Activated naive CD4-positive, alpha-beta T cell treated with anti-CD3 and anti-CD28 coated beads for 36 hours (primary cell): Measurements from ENCODE around the gene EMCN. TPM values are rescaled to one million over a fixed set of nuclear protein-coding genes. Genes with fewer than 3 reads are reported as not detected.
"Not testable (repeated sequence)": the region's sequence is repeated elsewhere in the genome, so short reads cannot be mapped to it uniquely, and the experiment has no call there.

Experiments
- CTCF ChIA-PET: fragments of 350-600 bp; sonication (Branson Sonifier 250); formaldehyde crosslinking; loops from one replicate; lab custom pipeline; 2021; ENCODE audit warnings: antibody characterized with exemption; lab: Charles Lee
- DNase-seq: peaks from one replicate; pipeline ENCODE4 v3.0.0-alpha.2; 2020
- H3K27ac Mint-ChIP-seq: one replicate; pipeline ENCODE4 v1.8.0; 2021; ENCODE audit warnings: mild to moderate bottlenecking, mixed read lengths
- H3K27me3 Mint-ChIP-seq: one replicate; pipeline ENCODE4 v1.8.0; 2021; ENCODE audit warnings: low read depth, mixed read lengths
- H3K36me3 Mint-ChIP-seq: one replicate; pipeline ENCODE4 v1.8.0; 2021; ENCODE audit warnings: low read depth, mixed read lengths
- H3K4me1 Mint-ChIP-seq: one replicate; pipeline ENCODE4 v1.8.0; 2021; ENCODE audit warnings: low read depth, mixed read lengths
- H3K4me3 Mint-ChIP-seq: one replicate; pipeline ENCODE4 v1.8.0; 2021; ENCODE audit warnings: mild to moderate bottlenecking, moderate library complexity, mixed read lengths
- H3K9me3 Mint-ChIP-seq: one replicate; pipeline ENCODE4 v1.8.0; 2021; ENCODE audit warnings: mixed read lengths
- intact Hi-C: fragments of 100-400 bp; cut with micrococcal nuclease; formaldehyde crosslinking; loops from one replicate; pipeline ENCODE4 v1.15.1; 2023
- total RNA-seq, 2 experiments: library from RNA; stranded (reverse); gene quantifications; one replicate each; pipeline ENCODE4 v1.2.3, GENCODE V29; 2021

Gene EMCN
- not detected for total RNA-seq

- intact Hi-C loops = no loop called here
- Mint-ChIP-seq H3K36me3 (no peaks in the 10 kb centered on the region), H3K27me3 (peaks cover 18% of the 10 kb centered on the region), H3K4me1 (no peaks in the 10 kb centered on the region), H3K9me3 (no peaks in the 10 kb centered on the region), H3K27ac (no peak within 1 kb of the TSS), H3K4me3 (no peak within 1 kb of the TSS)
- DNase-seq = no peak
- CTCF ChIA-PET = no interaction called here
Measured at GRCh38 chr4:100517864-100518341, at the start of gene EMCN. Gene EMCN (minus strand): TSS chr4:100518022. CDS start chr4:100517914, 108 bp downstream.

- peaks cover 21% of the 10 kb centered on the region for H3K4me1 Mint-ChIP-seq
- CTCF ChIA-PET = no interaction called here
- no peaks in the 10 kb centered on the region for H3K36me3 Mint-ChIP-seq
- no peak for DNase-seq
- no peak overlapping the region for H3K4me3 Mint-ChIP-seq
- intact Hi-C loops = loop anchor here (5.0 to 10.0 kb wide), 2 partner anchors 456 to 712 kb away; no protein-coding TSS in a partner anchor
- H3K27me3 Mint-ChIP-seq = peaks cover 2% of the 10 kb centered on the region
- no peak overlapping the region for H3K27ac Mint-ChIP-seq
- H3K9me3 Mint-ChIP-seq = peaks cover 2% of the 10 kb centered on the region
Measured at GRCh38 chr4:100566396-100566795, 48.6 kb upstream of the EMCN start.

GRCh38 chr4:100557306-100557705, 39.5 kb upstream of the EMCN start:
- CTCF ChIA-PET = no interaction called here

GRCh38 chr4:100555611-100556337, 38.0 kb upstream of the EMCN start:
- CTCF ChIA-PET = interaction anchor here (0.5 to 0.6 kb wide), 2 partner anchors 276 to 1051 kb away, joined by 3 read pairs; no protein-coding TSS in a partner anchor
- Mint-ChIP-seq H3K4me1 (no peaks in the 10 kb centered on the region), H3K9me3 (no peaks in the 10 kb centered on the region), H3K27ac (no peak overlapping the region), H3K4me3 (no peak overlapping the region), H3K36me3 (no peaks in the 10 kb centered on the region), H3K27me3 (no peaks in the 10 kb centered on the region)
- DNase-seq = no peak
- intact Hi-C loops = no loop called here

More at GRCh38 chr4:100557306-100557705, 39.5 kb upstream of the EMCN start:
- no peak for DNase-seq
- H3K9me3 Mint-ChIP-seq = no peaks in the 10 kb centered on the region
- H3K36me3 Mint-ChIP-seq = no peaks in the 10 kb centered on the region
- no peaks in the 10 kb centered on the region for H3K4me1 Mint-ChIP-seq
- H3K4me3 Mint-ChIP-seq = no peak overlapping the region
- intact Hi-C loops = no loop called here
- H3K27me3 Mint-ChIP-seq = no peaks in the 10 kb centered on the region
- no peak overlapping the region for H3K27ac Mint-ChIP-seq

- intact Hi-C loops = no loop called here
- no peak overlapping the region for H3K4me3 Mint-ChIP-seq
- DNase-seq = no peak
- CTCF ChIA-PET = no interaction called here
- no peaks in the 10 kb centered on the region for H3K36me3 Mint-ChIP-seq
- no peaks in the 10 kb centered on the region for H3K27me3 Mint-ChIP-seq
- H3K27ac Mint-ChIP-seq = no peak overlapping the region
- H3K4me1 Mint-ChIP-seq = peaks cover 3% of the 10 kb centered on the region
- no peaks in the 10 kb centered on the region for H3K9me3 Mint-ChIP-seq
Measured at GRCh38 chr4:100548200-100548560, 30.4 kb upstream of the EMCN start.

- Mint-ChIP-seq H3K27ac (no peak overlapping the region), H3K9me3 (no peaks in the 10 kb centered on the region), H3K4me3 (no peak overlapping the region), H3K4me1 (peaks cover 3% of the 10 kb centered on the region), H3K27me3 (no peaks in the 10 kb centered on the region), H3K36me3 (no peaks in the 10 kb centered on the region)
- no peak for DNase-seq
- intact Hi-C loops = no loop called here
- CTCF ChIA-PET = no interaction called here
Measured at GRCh38 chr4:100547541-100548199, 29.8 kb upstream of the EMCN start.

GRCh38 chr4:100545427-100545826, 27.6 kb upstream of the EMCN start:
- intact Hi-C loops = no loop called here
- CTCF ChIA-PET = no interaction called here

GRCh38 chr4:100540131-100540530, 22.3 kb upstream of the EMCN start:
- no peak overlapping the region for H3K27ac Mint-ChIP-seq
- H3K4me3 Mint-ChIP-seq = no peak overlapping the region
- peaks cover 1% of the 10 kb centered on the region for H3K36me3 Mint-ChIP-seq
- intact Hi-C loops = no loop called here
- H3K4me1 Mint-ChIP-seq = no peaks in the 10 kb centered on the region
- no peaks in the 10 kb centered on the region for H3K27me3 Mint-ChIP-seq
- no peaks in the 10 kb centered on the region for H3K9me3 Mint-ChIP-seq
- CTCF ChIA-PET = no interaction called here
- no peak for DNase-seq

More at GRCh38 chr4:100545427-100545826, 27.6 kb upstream of the EMCN start:
- H3K36me3 Mint-ChIP-seq = no peaks in the 10 kb centered on the region
- no peak overlapping the region for H3K27ac Mint-ChIP-seq
- no peak overlapping the region for H3K4me3 Mint-ChIP-seq
- no peaks in the 10 kb centered on the region for H3K9me3 Mint-ChIP-seq
- DNase-seq = no peak
- H3K27me3 Mint-ChIP-seq = no peaks in the 10 kb centered on the region
- peaks cover 3% of the 10 kb centered on the region for H3K4me1 Mint-ChIP-seq

- H3K36me3 Mint-ChIP-seq = peaks cover 2% of the 10 kb centered on the region
- H3K9me3 Mint-ChIP-seq = no peaks in the 10 kb centered on the region
- DNase-seq = no peak
- CTCF ChIA-PET = no interaction called here
- intact Hi-C loops = no loop called here
- no peak overlapping the region for H3K4me3 Mint-ChIP-seq
- H3K27ac Mint-ChIP-seq = no peak overlapping the region
- H3K27me3 Mint-ChIP-seq = no peaks in the 10 kb centered on the region
- no peaks in the 10 kb centered on the region for H3K4me1 Mint-ChIP-seq
Measured at GRCh38 chr4:100539706-100540105, 21.9 kb upstream of the EMCN start.

GRCh38 chr4:100533741-100534140, 15.9 kb upstream of the EMCN start:
- Mint-ChIP-seq H3K27ac (no peak overlapping the region), H3K4me1 (peaks cover 2% of the 10 kb centered on the region), H3K4me3 (no peak overlapping the region), H3K9me3 (peaks cover 3% of the 10 kb centered on the region), H3K36me3 (peaks cover 3% of the 10 kb centered on the region), H3K27me3 (peaks cover 7% of the 10 kb centered on the region)
- intact Hi-C loops = no loop called here
- no peak for DNase-seq
- CTCF ChIA-PET = no interaction called here

- H3K4me1 Mint-ChIP-seq, intact Hi-C loops, H3K4me3 Mint-ChIP-seq, CTCF ChIA-PET, H3K9me3 Mint-ChIP-seq, H3K27ac Mint-ChIP-seq, H3K36me3 Mint-ChIP-seq, DNase-seq: not testable (repeated sequence)
- H3K27me3 Mint-ChIP-seq = peaks cover 11% of the 10 kb centered on the region
Measured at GRCh38 chr4:100530161-100530560, 12.3 kb upstream of the EMCN start.

- no peak for DNase-seq
- CTCF ChIA-PET = interaction anchor here (0.7 kb wide), 1 partner anchor 217 kb away, joined by 4 read pairs; no protein-coding TSS in a partner anchor
- Mint-ChIP-seq H3K27me3 (peaks cover 7% of the 10 kb centered on the region), H3K27ac (no peak overlapping the region), H3K4me3 (no peak overlapping the region), H3K4me1 (peaks cover 2% of the 10 kb centered on the region), H3K36me3 (no peaks in the 10 kb centered on the region), H3K9me3 (peaks cover 3% of the 10 kb centered on the region)
- intact Hi-C loops = no loop called here
Measured at GRCh38 chr4:100525686-100526085, 7.9 kb upstream of the EMCN start.

GRCh38 chr4:100519205-100519604, 1.4 kb upstream of the EMCN start:
- intact Hi-C loops = no loop called here
- CTCF ChIA-PET = no interaction called here
- H3K4me3 Mint-ChIP-seq = no peak overlapping the region
- H3K27me3 Mint-ChIP-seq = peaks cover 16% of the 10 kb centered on the region
- no peaks in the 10 kb centered on the region for H3K9me3 Mint-ChIP-seq
- DNase-seq = no peak
- H3K36me3 Mint-ChIP-seq = no peaks in the 10 kb centered on the region
- H3K4me1 Mint-ChIP-seq = no peaks in the 10 kb centered on the region
- H3K27ac Mint-ChIP-seq = no peak overlapping the region
